Mammary epithelial cell (primary cell): Measurements from ENCODE around the gene DISP3.

Experiments used
- CTCF ChIP-seq, 2 donors: IDR thresholded peaks in 1 of 2; conservative IDR thresholded peaks in 1 of 2; 2 replicates each; pipeline ENCODE4 v1.5.1; 2011 to 2012; ENCODE audit warnings: inconsistent platforms in 2 of 2, low read length in 2 of 2, mild to moderate bottlenecking in 2 of 2, control low read depth in 1 of 2, low read depth in 1 of 2; ENCODE audit not compliant: insufficient read depth in 1 of 2; ENCODE audit errors: extremely low read depth in 1 of 2
- EZH2 ChIP-seq: IDR thresholded peaks from 2 replicates; pipeline ENCODE4 v1.6.1; 2012; ENCODE audit warnings: low read length, inconsistent platforms, borderline replicate concordance

- TF ChIP-seq CTCF (conservative IDR thresholded peaks at IDR 0.05 in 1 of 2, IDR thresholded peaks at IDR 0.05 in 1 of 2; ENCODE audit: extremely low read depth in 1 of 2, insufficient read depth in 1 of 2, low read depth in 1 of 2, low read length in 2 of 2): no peak
- TF ChIP-seq EZH2: no peak
Measured at GRCh38 chr1:11530731-11531311, 51.9 kb downstream of the DISP3 start.
